ENCODE measurements around the gene TMEM30A. TPM values are rescaled to one million over a fixed set of nuclear protein-coding genes. Genes with fewer than 3 reads are reported as not detected.

TMEM30A gene
- total and polyA plus RNA-seq, 2 of the 13 experiments (the other 11 are each of a cell fraction or from before 2014, with no cell fraction given): 17.6 to 54.4 TPM

GRCh38 chr6:75284632-75285282 lies at the start of gene TMEM30A (continued):
- TF ChIP-seq ZNF850 (CRISPR knock-in tag; conservative IDR thresholded peaks at IDR 0.05) (no peak), ZNF776 (CRISPR knock-in tag; IDR thresholded peaks at IDR 0.05) (peak; percentile 63; the same call in 1 of the 2 replicates), PREB (CRISPR knock-in tag; IDR thresholded peaks at IDR 0.05) (no peak), ZNF354B (CRISPR knock-in tag; IDR thresholded peaks at IDR 0.05) (0 out of 2 replicates have a peak, but pooled peaks have one; percentile 53), ZSCAN9 (CRISPR knock-in tag; IDR thresholded peaks at IDR 0.05; ENCODE audit: borderline replicate concordance) (peak; percentile 74), PRPF4 (IDR thresholded peaks at IDR 0.05; ENCODE audit: low read depth, low read length, poor library complexity, severe bottlenecking) (no peak), CTCF (CRISPR knock-in tag; IDR thresholded peaks at IDR 0.05) (no peak), MEIS1 (CRISPR knock-in tag; IDR thresholded peaks at IDR 0.05; ENCODE audit: borderline replicate concordance) (peak; percentile 77; the same call in 1 of the 2 replicates), ZNF142 (CRISPR knock-in tag; IDR thresholded peaks at IDR 0.05) (no peak), ZNF839 (CRISPR knock-in tag; IDR thresholded peaks at IDR 0.05; ENCODE audit: borderline replicate concordance) (0 out of 2 replicates have a peak, but pooled peaks have one; percentile 24), NFIC (IDR thresholded peaks at IDR 0.05; ENCODE audit: low read length) (no peak), CHCHD3 (CRISPR knock-in tag; IDR thresholded peaks at IDR 0.05) (no peak), ISL2 (CRISPR knock-in tag; IDR thresholded peaks at IDR 0.05) (no peak), ZNF530 (CRISPR knock-in tag; IDR thresholded peaks at IDR 0.05; ENCODE audit: low read depth) (no peak), ZNF274 (CRISPR knock-in tag; IDR thresholded peaks at IDR 0.05) (peak; percentile 80), U2AF1 (optimal IDR thresholded peaks at IDR 0.05; ENCODE audit: low read depth, low read length) (no peak), THAP11 (CRISPR knock-in tag; IDR thresholded peaks at IDR 0.05) (peak; percentile 90)
- TF ChIP-seq, protein P1, sequence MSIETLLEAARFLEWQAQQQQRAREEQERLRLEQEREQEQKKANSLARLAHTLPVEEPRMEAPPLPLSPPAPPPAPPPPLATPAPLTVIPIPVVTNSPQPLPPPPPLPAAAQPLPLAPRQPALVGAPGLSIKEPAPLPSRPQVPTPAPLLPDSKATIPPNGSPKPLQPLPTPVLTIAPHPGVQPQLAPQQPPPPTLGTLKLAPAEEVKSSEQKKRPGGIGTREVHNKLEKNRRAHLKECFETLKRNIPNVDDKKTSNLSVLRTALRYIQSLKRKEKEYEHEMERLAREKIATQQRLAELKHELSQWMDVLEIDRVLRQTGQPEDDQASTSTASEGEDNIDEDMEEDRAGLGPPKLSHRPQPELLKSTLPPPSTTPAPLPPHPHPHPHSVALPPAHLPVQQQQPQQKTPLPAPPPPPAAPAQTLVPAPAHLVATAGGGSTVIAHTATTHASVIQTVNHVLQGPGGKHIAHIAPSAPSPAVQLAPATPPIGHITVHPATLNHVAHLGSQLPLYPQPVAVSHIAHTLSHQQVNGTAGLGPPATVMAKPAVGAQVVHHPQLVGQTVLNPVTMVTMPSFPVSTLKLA (IDR thresholded peaks at IDR 0.05): peak; percentile 62
- TF ChIP-seq, protein P2, sequence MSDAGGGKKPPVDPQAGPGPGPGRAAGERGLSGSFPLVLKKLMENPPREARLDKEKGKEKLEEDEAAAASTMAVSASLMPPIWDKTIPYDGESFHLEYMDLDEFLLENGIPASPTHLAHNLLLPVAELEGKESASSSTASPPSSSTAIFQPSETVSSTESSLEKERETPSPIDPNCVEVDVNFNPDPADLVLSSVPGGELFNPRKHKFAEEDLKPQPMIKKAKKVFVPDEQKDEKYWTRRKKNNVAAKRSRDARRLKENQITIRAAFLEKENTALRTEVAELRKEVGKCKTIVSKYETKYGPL (CRISPR knock-in tag; IDR thresholded peaks at IDR 0.05): no peak

All from HepG2 (cell line).